GM18909 (cell line): ENCODE results near the gene CARS1.

Experiments
- ATAC-seq: cut with Tn5 transposase; IDR thresholded peaks from one replicate; pipeline ENCODE4 v1.9.1; 2021; ENCODE audit warnings: mild to moderate bottlenecking; ENCODE audit not compliant: unreplicated experiment, poor library complexity

The CARS1 gene

GRCh38 chr11:2968341-2968900 lies 88.8 kb downstream of the CARS1 start:
- no peak for ATAC-seq

DNA sequence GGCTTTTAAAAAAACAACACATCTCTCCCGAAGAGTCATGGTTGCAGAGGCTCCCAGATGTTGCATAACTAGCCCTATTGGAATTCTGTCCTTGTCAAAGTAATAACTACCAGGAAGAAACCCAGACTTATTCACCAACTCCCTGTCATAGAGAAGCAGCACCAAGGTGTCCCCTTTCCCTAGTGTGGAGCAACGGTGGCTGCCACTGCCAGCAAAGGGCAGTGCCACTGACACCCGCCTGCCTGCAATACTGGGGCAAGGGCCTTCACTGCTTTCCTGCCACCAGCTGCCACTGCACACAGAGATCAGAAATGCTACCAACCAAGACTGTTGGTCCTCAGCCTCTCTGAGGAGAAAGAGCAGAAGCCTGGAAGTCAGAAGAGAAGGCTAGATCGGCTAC lies 92.4 kb downstream of the CARS1 start:
- ATAC-seq, result no peak

GRCh38 chr11:2963761-2964160 lies 93.5 kb downstream of the CARS1 start:
- ATAC-seq, result no peak

GRCh38 chr11:2963112-2963754 lies 94.0 kb downstream of the CARS1 start:
- ATAC-seq, result no peak

GRCh38 chr11:2961080-2961479 lies 96.1 kb downstream of the CARS1 start:
- ATAC-seq, result no peak

DNA sequence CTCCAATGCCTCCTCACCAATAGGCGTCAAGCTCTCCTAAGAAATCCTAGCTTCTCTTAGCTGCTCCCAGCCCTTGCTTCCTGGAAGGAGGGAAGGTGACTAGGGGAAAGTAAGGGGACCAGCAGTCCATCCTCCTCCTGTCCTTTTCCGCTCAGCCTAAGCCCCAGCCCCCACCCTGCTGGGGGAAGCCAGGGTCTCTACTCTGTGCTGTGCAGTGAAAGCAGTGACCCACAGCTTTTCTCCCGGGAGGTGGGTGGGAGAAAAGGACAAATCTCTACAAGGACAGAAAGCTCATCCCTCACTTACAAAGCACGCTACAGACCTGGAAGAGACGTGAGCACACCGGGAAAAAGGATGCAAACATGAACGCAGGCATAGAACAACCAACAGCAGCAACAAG lies 97.1 kb downstream of the CARS1 start:
- ATAC-seq, result no peak

GRCh38 chr11:2958251-2958650 lies 99.0 kb downstream of the CARS1 start:
- no peak for ATAC-seq

GRCh38 chr11:2955906-2956476 lies 101.2 kb downstream of the CARS1 start:
- ATAC-seq, result no peak

GRCh38 chr11:2954263-2954662 lies 103.0 kb downstream of the CARS1 start:
- ATAC-seq, result no peak

GRCh38 chr11:2952290-2952689 lies 104.9 kb downstream of the CARS1 start:
- no peak for ATAC-seq

DNA sequence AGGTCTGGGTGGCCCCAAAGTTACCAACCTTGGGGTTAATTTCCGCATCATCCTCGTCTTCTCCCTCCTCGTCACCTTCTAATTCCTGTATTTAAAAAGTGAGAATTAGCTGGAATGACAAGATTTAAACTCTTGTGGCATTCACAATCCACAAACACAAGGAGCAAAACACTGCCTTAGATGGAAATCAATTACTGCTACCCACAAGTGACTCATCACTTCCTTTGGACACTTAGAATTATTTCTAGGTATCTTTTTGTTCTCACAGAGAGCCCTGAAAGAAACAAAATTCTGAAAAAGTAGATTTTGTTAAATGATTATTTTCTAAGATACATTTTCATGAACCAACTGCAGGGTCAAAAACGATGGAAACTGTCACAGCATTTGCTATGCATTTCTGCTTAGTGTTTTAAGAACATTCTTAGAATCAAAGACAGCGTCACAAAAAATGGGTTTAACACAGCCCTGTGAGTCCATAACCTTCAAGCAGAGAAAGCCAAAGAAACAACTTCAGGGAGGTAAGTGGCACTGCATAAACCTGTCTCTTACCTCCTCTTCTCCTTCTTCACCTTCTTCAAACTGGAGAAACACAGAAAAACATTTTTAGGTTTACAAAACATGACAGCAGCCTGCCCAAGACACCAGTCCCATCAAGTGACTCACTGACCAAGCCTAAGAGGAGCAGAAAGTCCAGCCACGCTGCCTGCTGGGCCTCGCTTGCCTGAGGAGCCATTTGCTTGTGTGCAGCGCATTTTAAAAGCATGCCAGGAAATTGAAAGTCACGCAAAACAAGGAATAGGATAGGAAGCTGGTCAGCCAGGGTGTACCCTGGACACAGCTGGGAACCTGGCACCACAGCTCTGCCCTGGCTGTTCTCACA lies 105.8 kb downstream of the CARS1 start:
- ATAC-seq, result no peak
